Left lobe of liver (tissue), 2 donors: ENCODE data around the gene GBP1. TPM values are rescaled to one million over a fixed set of nuclear protein-coding genes. Genes with fewer than 3 reads are reported as not detected.
"Not testable (repeated sequence)": the region's sequence is repeated elsewhere in the genome, so short reads cannot be mapped to it uniquely, and the experiment has no call there.

Source experiments
- ATAC-seq: fragments of 200-7000 bp; cut with Tn5 transposase; one replicate; pipeline ENCODE4 v1.9.1; 2020; ENCODE audit warnings: mild to moderate bottlenecking, moderate library complexity
- DNase-seq: peaks from one replicate; pipeline ENCODE4 v3.0.0-alpha.2; 2020; ENCODE audit warnings: low spot score
- total RNA-seq: library from RNA; stranded (reverse); gene quantifications from one replicate; pipeline ENCODE4 v1.2.1, GENCODE V29; 2021
- donor health status: DM: no; HTN: no; CAD: no; lungs with moderate emphysema.
- donor health status: DM: no; HTN: yes; CAD: no.

GBP1 gene, protein sequence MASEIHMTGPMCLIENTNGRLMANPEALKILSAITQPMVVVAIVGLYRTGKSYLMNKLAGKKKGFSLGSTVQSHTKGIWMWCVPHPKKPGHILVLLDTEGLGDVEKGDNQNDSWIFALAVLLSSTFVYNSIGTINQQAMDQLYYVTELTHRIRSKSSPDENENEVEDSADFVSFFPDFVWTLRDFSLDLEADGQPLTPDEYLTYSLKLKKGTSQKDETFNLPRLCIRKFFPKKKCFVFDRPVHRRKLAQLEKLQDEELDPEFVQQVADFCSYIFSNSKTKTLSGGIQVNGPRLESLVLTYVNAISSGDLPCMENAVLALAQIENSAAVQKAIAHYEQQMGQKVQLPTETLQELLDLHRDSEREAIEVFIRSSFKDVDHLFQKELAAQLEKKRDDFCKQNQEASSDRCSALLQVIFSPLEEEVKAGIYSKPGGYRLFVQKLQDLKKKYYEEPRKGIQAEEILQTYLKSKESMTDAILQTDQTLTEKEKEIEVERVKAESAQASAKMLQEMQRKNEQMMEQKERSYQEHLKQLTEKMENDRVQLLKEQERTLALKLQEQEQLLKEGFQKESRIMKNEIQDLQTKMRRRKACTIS
- 11.1 TPM for total RNA-seq

DNA sequence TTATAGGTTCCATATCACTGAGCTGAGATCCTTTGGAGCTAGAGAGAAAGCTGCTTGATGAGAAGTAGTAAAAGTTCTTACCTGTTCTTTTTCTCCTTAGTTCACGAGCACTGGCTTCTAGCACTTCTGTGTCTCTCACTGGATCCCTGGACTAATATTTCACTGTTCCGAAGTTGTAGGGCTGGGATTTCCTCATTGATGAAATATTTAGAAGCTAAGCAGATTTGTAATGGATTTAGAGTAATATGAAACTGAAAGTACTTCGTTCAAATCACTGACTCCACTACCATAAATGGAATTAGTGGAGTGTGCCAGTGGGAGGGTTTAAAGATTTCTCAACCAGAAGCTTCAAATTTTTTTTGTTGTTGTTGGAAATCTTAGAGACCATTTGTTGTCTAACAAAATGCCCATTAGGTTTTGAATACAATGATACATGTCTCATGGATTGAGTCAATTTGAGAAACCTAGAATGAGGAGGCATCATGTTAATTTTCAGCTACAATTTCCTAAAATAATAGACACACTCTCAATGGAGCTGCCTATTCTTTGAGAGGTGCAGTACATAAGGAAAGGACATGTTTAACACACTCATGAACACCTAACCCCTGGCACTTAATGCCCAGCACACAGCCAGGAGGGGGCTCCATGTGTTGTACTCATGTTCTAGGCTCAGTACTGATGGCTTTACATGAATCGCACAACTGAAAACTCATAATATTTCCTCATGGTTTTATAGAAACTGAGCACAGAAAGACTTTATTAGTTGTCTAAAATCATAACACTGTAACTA lies at the start of gene GBP1:
TSS of gene GBP1 (minus strand) at position 130 of the 790 bp plus-strand sequence. CDS start 1,974 bp downstream, outside the sequence.
- peak; percentile 84 for ATAC-seq
- no peak for DNase-seq

DNA sequence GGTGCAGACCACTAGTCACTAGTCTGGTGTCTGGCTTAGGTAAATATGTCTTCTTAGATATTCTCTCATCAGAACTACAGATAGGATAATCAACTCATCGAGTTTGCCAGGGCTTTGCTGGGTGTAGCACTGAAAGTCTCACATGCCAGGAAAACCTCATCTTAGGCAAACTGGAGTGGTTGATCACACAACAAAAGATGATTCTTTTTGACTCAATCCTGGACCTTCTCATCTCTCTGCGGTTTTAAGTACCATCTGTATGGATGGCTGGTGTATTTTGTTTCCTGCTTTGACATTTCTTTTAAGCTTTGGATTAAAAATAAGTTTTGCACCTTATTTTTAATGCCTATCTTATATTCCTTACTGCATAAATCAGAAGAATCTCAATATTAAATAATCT lies 49.7 kb upstream of the GBP1 start:
- DNase-seq = no peak
- no peak for ATAC-seq

DNA sequence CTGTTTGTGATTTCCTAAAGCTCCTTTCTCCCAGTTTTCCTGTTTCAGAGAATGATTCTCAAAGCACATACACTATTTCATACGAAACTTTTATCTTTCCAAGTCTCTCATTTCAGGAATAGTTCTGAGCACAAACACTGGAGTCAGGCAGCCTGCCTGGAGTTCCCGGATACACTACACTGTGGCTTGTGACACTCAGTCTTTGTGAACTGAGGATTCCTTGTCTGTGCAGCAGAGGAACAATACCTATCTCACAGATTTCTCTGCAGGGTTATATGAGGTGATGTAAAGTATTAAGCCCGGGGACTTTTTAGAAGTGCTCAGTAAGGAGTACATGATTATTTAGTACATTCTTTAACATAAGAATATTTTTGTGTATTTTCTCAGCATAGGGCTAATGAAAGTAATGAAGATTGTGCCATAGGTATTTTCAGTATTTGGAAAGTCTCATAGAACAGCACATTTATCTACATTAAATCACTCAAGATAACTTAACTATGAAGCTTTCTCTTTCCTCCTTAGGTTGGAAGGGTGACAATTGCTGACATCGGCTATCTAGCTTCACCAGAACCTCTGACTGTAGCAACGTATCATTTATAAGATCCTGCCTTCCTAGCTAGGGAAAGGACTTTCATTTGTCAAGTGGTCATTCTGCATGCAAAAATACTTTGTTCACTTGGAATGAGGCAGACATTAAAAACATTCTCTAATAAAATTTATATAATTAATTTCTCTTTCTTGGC lies 48.0 kb upstream of the GBP1 start:
- no peak for DNase-seq
- no peak for ATAC-seq

DNA sequence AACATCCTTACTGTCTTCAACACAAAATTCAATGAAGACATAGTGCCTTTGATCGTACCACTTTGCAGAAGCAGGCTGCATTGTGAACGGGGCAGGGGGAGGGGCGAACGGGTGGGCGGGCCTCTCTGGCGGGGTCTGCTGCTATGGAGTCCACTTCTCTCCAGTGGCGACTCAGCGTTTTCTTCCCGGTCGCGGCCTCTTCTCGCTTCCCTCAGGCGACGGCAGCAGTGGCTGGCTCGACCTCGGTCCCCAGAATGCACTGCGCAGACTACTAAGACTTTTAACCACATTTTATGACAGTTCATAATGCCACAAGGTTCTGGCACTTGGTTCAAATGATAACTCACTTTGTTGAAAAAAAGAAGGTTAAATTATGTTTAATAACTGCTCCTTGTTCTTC lies 39.7 kb upstream of the GBP1 start:
- DNase-seq = no peak
- ATAC-seq = no peak

DNA sequence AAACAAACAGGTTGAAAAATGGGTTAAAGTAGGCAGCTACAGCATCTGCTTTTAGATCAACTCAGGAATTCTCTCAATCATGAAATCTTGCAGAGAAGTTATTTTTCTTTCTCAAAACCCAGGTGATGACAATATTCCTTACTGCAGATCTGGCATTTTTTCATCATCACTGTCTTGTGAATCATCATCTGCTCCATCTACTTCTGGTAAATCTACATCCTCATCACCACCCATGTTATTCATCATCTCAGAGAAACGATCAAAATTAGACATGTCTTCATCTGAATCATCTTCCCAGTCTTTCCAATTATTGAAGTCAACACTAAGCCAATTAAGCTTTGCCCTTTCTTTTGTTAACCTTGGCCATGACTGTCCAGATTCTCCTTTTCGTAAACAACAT lies 39.1 kb upstream of the GBP1 start:
- DNase-seq = no peak

DNA sequence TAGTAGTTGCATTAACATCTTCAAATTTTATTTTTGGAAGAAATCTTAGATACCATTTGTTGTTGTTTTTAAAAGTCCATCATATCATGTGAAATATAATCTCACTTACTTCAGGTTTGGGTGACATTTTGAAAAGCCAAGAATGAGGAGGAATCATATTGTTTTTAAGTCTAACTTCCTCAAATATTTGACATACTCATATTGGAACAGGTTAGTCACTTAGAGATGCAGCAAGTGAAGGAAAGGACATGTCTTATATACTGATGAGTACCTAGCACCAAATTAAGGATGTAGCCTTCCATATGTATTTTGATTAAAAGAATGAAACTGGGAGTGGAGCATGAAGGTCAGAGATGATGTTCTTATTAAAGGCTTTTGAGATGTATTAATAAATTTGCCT lies 37.0 kb upstream of the GBP1 start:
- no peak for DNase-seq
- no peak for ATAC-seq

More for the DNA sequence above, 39.1 kb upstream of the GBP1 start:
- ATAC-seq = no peak

DNA sequence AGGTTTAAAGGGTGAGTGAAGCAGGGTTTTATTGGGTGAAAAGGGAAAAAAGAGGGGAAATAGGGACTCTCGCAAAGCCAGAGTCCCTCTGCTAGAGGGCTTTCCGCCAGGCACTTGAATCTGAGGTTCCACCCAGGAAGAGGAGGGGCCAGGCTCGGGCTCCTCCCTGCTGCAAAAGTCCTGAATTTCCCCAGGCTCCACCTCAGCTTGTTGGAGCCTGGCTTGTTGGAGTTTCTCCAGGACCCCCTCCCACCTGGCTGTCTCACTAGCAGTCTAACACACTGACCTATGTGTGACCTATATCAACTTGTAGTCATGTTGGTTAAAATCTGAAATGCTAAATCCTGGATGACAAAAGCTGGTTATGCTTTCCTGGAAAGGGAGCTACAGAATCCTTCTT lies 35.4 kb upstream of the GBP1 start:
- DNase-seq = no peak
- no peak for ATAC-seq

DNA sequence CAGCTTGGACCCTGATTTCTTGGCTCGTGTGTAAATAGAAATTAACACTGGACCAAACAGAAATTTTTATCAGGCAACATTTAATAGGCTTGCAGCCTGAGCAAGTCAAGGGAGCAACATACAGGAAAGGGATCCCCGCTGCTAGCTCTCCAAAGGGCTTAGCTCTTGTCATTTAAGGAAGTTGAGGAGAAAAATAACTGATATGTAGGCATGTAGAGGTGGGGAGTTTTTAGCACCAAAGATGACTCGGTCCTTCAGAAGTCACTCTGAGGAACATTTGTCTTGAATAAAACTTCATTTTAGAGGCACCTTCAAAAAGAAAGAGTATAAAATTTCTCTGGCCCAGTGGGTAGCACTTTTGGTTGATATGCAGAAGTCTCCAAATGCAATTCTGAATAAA lies 33.8 kb upstream of the GBP1 start:
- ATAC-seq = no peak
- no peak for DNase-seq

DNA sequence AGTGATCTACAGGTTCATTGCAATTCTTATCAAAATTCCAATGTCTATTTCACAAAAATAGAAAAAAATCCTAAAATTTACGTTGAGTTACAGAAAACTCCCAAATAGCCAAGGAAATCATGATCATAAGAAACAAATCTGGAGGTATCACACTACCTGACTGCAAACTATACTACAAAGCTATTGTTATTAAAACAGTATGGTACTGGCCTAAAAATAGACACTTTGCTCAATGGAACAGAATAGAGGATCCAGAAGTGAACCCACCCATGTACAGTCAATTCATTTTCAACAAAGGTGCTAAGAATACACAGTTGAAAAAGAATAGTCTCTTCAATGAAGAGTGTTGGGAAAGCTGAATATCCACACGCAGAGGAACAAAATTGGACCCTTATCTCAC lies 30.7 kb upstream of the GBP1 start:
- ATAC-seq (no peak), DNase-seq (no peak)

DNA sequence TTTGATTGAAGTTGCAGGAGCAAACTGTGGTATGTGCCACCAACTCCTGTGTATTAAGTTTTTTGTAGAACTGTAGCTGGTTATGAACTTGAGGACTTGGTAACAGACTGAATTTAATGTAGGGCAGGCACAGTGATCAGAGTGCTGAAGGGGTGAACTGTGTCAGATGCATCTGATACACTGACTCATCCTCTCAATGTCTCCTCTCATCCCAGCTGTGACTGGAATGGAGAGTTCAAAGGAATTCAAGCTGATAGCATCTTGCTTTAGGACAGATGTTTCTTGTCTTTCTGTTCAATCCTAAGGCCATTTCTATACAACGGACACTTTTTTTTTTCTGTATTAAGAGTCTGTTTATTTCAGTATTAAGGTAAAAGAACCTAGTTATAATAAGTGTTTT lies 25.0 kb upstream of the GBP1 start:
- DNase-seq (no peak), ATAC-seq (no peak)

DNA sequence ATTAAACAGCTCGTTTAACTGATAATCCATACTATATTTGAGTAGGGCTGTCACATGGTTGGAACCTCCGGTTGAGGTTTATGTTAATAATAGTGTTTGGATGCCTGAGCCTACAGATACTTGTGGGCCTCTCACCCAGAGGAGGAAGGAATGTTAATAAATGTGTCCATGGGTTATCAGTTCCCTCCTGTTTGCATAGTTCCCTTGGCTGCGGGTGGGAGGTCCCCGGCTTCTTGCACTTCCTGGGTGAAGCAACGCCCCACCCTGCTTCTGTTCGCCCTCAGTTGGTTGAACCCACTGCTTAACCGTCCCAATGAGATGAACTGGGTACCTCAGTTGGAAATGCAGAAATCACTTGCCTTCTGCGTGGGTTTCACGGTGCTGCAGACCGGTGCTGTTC lies 23.6 kb upstream of the GBP1 start:
- no peak for DNase-seq
- no peak for ATAC-seq

DNA sequence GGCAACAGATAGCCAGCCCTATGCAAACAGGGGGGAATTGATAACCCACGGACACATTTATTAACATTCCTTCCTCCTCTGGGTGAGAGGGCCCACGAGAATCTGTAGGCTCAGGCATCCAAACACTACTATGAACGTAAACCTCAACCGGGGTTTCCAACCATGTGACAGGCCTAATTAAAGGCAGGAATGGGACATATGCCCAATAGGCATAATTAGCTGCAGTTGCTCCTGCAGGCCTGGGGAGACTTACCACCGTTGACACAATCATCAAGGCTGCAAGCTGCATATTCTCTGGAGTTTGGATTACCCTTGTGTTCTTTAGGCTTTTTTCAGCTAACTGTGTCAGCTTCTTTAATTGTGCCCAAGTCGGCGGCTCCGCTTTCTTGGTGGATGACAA lies 22.2 kb upstream of the GBP1 start:
- DNase-seq (no peak), ATAC-seq (no peak)

DNA sequence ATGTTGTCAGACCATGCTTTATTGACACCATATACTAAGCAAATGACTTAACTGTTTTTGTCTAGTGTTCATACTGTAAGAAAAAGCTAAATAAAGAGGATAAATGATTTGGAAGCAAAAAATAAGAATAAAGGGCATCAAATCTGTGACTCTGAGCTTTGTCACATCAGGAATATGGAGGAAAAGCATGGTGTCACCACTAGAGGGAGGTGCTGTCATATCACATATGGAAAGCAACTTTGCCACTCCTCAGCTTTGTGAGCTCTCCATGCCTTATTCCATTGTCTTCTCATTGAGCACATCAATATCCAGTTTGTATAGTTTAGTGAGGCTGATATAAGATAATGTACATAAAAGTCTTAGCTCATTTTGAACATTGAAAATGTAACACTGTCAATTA lies 20.8 kb upstream of the GBP1 start:
- DNase-seq = no peak
- ATAC-seq = peak; percentile 99

DNA sequence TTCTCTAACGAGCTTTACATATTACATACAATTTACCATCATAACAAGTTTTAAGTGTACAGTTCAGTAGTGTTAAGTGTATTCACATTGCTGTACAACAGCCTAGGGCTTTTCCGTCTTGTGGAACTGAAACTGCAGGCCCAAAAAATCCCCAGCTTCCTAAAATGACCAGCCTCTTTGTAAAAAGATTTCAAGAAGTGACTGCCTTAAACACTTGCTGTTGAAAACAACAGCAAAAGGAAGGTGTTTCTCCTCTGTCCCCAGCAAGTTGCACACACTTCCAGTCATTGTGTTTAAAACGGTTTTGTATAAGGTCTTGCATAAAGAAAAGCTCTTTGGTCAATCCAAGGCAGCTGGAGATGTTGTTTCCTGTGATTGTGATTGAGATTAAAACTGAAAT lies 16.0 kb upstream of the GBP1 start:
- ATAC-seq (no peak), DNase-seq (no peak)

DNA sequence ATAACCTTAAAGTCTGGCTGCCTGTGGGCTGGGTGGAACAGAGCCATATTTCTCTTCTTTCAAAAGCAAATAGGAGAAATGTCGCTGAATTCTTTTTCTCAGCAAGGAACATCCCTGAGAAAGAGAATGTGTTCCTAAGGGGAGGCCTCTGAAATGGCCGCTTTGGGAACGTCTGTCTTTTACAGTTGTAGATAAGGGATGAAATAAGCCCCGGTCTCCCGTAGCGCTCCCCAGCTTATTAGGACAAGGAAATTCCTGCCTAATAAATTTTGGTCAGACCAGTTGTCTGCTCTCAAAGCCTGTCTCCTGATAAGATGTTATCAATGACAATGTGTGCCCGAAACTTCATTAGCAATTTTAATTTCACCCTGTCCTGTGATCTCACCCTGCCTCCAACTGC lies 15.1 kb upstream of the GBP1 start:
- DNase-seq, ATAC-seq: not testable (repeated sequence)

DNA sequence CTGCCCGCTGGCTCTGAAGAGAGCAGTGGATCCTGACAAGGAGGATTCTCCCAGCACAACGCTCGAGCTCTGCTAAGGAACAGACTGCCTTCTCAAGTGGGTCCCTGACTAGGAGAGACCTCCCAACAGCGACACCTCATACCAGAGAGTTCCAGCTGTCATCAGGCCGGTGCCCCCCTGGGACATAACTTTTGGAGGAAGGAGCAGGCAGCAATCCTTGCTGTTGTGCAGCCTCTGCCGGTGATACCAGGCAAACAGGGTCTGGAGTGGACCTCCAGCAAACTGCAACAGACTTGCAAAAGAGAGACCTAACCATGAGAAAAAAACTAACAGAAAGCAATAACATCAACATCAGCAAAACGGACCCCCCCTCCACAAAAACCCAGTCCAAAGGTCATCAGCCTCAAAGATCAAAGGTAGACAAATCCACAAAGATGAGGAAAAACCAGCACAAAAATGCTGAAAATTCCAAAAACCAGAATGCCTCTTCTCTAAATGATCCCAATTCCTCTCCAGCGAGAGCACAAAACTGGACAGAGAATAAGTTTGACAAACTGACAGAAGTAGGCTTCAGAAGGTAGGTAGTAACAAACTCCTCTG lies 7.6 kb upstream of the GBP1 start:
- ATAC-seq (peak; percentile 70), DNase-seq (peak; percentile 50)

DNA sequence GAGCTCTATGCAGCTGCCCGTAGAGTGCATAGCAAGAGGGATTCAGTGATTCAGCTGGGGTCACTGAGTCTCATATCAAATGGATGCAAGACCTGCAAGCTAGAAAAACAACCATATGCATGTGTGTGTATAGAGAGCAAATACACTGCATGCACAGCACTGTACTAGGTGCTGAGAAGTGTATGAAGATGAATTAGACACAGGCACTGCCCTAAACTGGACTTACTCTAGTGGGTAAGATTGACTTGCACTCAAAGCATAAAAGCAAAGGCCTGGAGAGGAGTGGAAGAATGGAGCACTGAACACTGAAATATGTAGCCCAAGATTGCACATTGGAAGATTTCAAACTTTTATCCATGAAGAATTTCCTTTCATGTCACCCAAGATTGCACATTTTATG lies 5.5 kb upstream of the GBP1 start:
- DNase-seq (no peak), ATAC-seq (peak; percentile 7)

DNA sequence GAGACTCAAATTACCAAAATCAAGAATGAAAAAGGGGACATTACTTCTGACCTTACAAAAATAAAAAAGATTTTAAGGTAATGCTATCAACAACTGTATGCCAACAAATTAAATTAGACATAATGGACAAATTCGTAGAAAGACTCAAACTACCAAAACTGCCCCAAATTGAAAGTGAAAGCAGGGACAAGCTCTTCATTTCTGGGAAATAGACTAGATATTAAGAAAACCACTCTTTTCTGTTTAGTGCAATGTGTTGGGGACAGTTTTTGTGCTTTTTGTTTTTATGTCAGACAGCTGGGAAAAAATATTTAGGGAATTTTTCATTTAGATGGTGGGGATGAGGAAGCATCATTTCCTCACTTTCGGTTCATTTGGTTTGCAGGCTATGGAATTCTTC lies 4.9 kb upstream of the GBP1 start:
- ATAC-seq = peak; percentile 29

DNA sequence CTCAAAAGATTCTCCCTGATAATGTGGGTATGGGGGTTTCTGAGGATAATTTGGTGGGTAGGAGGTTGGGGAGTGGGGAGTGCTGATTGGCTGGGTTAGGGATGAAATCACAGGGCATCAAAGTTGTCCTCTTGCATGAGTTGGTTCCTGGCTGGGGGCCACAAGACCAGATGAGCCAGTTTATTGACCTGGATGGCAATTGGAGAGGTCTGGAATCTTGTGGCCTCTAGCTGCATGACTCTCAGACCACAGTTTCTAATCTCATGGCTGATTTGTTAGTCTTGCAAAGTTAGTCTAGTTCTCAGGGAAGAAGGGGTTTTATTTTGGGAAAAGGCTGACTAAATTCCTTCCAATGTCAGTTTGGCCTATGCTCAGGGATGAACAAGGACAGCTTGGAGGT lies 3.3 kb upstream of the GBP1 start:
- ATAC-seq (peak; percentile 47), DNase-seq (peak; percentile 78)

More for the DNA sequence above, 4.9 kb upstream of the GBP1 start:
- no peak for DNase-seq

DNA sequence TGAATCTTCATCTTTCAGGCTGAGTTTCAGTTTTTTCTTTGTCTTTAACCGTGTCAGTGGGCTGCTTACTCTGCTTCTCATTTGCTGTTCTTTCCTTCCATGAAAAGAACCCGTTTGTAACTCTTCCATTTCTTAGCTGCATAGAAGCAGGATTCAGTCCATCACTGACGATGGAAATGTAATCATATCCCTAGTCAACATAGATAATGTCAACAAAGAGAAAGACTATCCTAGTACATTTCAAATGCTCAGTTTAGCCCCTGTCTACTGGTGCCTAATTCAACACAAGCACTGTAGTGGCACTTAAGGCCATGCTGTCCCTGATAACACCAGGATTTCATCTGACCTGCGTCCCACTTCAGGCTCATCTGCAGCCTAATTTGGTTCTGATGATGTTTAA lies 376 bp downstream of the GBP1 start:
- peak; percentile 76 for ATAC-seq
- DNase-seq = no peak

DNA sequence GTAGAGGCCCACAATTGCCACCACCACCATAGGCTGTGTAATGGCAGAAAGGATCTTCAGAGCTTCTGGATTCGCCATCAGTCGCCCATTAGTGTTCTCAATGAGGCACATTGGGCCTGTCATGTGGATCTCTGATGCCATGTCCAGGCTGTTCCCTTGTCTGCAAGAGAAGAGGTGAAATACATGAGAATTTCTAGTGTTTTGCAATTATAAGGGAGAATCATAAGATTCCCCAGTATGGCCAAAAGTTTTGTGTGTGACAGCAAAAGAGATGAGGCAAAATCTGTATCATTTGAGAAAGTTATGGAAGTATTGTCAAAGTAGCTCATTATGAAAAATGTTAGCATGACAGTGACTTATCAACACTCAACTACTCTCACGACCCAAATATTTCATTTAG lies 1.9 kb downstream of the GBP1 start:
- no peak for ATAC-seq
- no peak for DNase-seq
